GM18511 (cell line): ENCODE data around the gene XPNPEP1.

Experiments
- ATAC-seq: cut with Tn5 transposase; IDR thresholded peaks from one replicate; pipeline ENCODE4 v1.9.1; 2021; ENCODE audit warnings: mild to moderate bottlenecking, moderate library complexity; ENCODE audit not compliant: unreplicated experiment

Gene XPNPEP1

DNA sequence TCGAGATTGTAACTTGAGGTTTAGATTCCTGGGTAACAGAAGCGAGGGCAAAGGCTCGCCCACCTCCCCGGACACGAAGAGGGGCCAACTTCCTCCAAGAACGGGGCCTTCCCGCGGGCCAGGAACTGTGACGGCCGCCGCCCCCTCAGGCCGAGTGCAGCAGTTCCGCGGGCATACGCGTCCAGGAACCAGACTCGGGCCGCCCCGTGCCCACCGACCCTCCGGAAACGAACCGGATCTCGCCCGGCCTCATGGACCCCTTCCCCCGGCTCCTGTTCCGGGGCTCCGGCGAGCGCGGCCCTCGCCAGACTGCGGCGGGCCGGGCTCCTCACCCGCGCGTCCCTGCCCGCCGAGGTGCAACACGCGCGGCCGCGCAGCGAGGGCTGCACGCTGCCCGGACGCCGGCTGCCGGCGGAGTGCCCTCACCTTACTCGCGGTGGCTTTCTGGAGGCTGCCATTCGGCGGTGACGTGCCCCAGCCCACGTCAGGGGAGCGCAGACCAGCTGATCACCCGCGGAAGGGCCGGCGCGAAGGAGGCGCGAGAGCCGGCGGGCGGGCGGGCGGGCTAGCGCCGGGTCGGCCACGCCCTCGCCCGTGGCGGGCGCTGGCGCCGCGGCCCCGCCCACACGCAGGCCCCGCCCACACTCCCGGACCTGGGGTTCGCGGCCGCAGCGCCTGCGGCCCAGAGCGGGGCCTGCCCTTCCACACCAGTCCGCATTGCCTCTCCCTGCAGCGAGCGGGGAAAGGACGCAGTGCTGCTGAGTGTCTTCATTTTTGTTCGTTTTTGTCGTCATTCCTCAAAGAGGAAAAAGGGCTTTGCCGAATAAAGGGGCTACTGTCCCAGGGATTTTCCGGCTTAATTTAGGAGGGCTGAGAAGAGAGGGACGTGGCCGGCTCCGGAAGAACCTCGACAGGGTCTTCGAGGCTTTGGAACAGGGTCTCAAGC, at the start of gene XPNPEP1:
XPNPEP1 (minus strand) TSS at position 536 of the 946 bp plus-strand sequence; CDS start at position 458, 78 bp downstream.
- ATAC-seq: peak; percentile 94

DNA sequence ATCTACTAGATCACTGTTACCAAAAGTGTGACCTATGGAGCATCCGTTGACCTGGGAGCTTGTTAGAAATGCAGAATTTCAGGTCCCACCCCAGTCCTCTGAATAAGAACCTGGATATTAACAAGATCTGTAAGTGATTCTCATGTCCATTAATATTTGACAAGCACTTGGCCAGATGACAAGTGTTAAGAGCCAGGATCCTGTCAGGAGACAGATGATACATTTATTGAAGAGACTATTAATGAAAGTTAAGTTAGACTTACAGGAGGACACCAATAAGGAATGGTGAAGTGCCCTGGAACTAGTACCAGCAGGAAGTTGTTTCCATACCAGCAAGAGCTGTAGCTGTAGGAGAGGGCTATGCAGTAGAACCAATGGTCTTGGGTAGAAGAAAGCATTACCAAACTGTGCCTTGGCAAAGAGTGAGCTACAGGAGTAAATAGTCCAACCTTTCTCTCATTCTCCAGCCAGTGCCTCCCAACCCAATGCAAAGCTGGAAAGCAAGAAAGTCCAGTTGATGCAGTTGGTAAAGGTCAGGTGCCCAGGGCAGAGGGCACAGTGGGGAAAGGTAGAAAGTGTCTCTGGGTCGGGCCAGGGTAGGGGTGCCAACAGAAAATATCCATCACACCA, 49.2 kb upstream of the XPNPEP1 start:
- no peak for ATAC-seq

DNA sequence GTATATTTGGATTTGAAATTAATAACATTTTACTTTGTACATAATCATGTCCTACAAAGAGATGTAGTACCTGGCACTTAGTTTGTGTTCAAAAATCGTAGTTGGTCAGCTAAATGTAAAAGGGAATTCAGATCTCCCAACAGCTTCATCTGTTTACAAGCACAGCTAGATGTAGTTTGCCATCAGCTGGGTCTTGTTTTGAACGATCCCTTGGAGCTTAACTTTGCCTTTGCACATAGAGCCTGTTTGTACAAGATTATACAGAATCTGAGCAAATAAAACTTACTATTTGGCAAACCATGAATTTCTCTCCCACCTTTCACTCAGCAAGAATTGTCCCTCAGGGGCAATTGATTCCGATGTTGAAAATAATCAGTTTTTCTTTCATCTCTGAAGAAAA, 48.3 kb upstream of the XPNPEP1 start:
- no peak for ATAC-seq

DNA sequence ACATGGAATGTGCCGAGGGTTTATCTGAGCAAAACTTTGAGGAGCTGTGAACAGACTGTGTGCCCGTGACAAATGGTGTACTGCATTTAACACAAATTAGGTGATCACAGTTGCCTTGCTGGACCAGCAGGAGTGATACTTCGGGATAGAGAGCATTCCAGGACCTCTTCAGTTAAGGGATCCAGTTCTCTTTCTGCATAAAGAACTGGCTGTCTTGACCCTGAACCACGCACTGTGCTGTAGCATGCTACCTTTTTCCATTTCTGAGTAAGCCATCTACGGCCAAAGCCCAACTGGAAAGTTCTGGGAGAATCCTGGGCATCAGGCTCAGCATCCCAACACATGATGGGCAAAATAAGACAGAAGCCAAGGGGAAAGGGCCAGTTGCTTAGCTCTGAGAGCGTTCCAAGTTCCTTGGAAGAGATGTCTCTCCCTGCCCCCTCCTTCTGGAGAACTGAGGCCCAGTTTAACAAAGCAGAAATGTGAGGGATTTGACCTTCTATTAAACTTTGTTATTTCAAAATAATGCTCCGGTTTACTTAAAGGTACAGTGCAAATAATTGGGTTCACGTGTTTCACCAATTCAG, 46.5 kb upstream of the XPNPEP1 start:
- ATAC-seq: no peak

DNA sequence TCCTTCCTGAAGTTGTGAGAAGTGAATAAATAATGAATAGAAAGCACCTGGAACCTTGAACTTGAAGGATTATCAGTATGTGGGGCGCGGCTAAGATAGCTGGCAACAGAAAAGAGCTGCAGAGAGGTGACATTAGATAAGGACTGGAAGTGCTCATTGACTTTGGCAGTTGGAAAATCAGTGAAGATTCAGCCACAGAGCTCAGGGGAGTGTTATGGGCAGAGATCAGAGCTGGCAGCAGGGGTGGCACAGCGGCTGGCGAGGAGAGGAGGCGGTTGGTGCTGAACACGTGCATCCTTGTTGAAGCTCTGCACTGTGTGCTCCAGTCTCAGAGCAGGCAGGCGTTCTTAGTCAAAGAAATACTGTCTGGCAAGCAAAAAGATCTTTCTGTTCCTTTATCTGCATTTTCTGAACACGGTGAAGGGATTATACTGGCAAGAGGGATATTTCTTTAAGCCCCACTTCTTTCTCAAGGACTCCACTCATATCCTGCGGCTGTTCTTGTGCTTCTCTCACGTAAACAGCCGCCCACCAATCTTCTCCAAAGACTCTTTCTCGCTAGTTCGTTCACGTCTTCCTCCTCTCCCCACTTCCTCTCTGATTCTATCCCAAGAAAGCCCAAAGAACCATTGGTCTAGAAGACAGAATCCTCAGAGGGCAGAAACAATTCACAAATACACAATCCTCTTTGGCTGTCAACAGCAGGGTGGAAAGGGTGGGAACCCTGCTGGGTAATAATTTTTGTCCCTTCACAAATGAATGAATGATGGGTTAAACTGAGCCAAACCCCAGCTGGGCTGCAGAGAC, 45.8 kb upstream of the XPNPEP1 start:
- ATAC-seq: no peak

DNA sequence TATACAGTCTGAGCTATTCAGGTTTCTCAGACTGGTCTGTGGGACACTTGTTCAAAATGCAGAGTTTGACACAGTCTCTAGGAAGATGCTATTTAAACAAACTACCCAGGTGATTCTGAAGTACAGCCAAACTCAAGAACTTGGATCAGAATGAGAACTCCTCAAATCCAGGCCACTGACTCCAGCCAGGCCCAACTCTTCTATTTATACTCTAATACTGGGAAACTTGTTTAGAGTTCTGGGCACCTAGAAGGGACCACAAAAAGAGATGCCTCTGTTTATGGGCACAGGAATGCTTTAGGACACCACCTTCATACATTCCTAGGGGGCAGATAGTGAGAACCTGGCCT, 44.4 kb upstream of the XPNPEP1 start:
- ATAC-seq: no peak

DNA sequence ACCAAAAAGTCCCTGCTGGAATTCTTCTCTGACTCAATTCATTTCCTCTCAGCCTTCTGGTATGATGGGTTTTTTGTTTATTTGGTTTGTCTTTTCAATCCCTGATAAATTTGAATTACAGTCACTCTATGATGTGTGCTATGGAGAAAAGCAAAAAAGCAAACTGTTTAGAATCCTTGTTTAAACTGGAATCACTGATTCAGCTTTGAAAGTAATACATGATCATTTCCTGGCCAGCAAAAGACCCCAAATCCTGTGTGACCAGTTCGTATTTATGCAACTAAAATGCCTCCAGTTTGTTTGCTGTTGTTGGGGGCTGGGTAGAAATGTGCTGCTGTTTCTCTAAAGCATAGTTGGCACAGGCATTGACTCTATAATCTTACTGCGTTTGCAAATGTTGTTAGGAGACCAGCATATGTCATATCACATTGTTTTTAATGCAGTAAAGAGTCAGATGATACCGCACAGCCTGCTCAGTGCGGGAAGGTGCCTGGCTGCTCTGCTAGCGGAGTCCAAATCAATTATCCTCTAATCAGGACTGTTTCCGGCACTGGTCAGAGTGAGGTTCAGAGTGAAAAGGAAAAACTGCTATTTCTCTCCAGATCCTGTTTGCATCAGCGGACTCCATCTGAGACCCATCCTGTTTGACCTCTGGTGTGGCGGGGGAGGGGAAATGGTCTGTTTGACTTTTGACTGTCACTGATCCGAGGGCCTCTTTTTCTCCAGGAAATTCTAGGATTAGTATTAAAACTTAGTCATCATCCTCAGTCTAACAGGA, 43.8 kb upstream of the XPNPEP1 start:
- ATAC-seq: no peak

DNA sequence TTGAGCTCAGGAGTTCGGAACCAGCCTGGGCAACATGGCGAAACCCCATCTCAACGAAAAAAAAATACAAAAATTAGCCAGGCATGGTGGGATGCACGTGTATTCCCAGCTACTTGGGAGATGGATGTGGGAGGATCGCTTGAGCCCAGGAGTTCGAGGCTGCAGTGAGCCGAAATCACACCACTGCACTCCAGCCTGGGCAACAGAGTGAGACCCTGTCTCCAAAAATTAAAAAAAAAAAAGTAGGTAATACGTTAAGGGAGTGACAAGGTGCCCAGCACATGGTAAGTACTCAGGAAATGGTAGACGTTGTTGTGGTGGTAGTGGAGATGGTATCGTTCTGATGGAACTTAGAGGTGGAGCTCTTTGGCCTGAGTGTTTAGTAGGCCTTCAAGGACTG, 41.0 kb upstream of the XPNPEP1 start:
- no peak for ATAC-seq

DNA sequence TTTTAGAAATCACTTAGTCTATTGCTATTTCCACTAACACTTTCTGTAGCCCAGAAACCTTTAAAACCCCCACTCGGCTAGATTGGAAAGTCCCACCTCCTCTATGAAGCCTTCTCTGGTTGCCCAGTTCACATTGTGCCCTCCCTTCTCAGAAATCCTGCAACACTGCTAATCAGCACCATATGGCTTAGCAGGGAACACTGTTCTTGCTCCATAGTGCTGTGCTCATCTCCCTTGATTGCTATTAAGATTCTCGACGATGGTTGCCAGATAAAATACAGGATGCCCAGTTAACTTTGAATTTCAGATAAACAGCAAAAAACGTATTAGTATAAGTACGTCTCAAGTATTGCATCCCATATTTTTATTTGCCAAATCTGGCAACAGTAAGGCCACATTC, 40.1 kb upstream of the XPNPEP1 start:
- ATAC-seq: no peak

DNA sequence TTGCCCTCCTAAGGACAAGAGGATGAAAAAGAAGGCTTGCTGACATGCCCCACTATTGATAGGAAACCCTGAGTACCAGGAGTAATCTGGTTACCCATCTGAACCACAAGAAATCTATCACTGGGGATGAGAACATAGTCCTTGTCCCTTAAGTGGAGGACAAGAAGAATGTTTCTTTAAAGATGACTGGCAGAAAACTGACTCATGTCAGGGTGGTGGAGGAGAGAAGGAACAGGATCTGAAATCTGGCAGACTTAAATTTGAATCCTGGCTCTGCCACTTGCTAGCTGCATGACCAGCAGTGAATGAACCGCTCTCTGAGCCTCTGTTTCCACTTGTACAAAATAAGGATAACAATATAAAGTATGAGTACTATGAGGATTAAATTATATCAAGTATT, 38.9 kb upstream of the XPNPEP1 start:
- ATAC-seq: no peak

DNA sequence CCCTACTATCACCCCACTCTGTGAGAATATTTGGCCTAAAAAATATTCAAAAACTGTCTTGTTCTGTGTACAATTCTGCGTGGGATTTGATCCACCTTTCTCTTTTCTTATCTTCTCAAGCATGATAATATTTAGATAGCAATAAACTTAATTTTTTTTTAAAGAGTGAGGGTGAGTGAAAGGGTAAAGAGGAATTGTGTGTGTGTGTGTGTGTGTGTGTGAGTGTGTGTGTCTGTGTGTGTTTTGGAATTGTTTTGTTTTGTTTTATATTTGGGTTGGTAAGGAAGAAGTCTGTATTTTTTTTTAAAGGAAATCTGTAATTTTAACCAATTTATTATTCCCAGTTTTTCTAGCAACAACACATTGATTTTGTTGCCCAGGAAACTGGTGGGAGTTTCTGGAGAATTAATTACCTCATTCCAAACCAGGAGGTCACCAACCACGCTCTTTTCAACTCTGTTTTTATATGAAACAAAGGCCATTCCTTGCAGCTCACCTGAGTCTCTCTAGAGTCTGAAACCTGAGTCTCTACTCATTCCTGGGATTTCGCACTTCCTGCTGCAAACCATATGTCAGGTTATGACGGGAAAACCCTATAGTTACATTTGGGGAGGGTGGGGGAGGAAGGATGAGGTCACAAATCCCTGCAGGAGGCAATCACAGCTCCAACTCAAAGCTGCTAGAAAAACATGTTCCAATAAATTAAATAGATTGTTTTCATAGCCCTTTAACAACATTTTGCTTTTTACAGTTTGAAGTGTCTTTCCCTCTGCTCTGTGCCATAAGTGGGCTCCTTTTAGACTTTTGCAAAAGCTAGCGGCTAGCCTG, 38.1 kb upstream of the XPNPEP1 start:
- ATAC-seq: no peak

DNA sequence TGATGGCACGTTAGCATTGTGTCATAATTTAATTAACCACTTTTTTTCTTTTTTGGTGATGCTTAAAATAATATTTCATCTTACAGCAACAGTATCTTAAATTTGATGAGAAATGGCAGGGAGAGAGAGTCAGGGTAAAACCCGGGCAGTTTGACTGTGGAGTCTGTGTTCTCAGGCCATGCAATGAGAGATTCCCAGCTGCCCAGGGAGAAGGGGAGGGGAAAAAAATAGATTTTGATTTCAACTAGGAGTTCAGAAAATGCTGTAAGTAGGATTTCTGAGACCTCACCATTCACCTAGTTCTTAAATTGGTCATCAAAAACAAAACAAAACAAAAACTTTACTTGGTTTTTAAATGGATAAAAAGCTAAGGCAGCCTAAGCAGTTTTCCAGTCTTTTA, 37.4 kb upstream of the XPNPEP1 start:
- no peak for ATAC-seq

DNA sequence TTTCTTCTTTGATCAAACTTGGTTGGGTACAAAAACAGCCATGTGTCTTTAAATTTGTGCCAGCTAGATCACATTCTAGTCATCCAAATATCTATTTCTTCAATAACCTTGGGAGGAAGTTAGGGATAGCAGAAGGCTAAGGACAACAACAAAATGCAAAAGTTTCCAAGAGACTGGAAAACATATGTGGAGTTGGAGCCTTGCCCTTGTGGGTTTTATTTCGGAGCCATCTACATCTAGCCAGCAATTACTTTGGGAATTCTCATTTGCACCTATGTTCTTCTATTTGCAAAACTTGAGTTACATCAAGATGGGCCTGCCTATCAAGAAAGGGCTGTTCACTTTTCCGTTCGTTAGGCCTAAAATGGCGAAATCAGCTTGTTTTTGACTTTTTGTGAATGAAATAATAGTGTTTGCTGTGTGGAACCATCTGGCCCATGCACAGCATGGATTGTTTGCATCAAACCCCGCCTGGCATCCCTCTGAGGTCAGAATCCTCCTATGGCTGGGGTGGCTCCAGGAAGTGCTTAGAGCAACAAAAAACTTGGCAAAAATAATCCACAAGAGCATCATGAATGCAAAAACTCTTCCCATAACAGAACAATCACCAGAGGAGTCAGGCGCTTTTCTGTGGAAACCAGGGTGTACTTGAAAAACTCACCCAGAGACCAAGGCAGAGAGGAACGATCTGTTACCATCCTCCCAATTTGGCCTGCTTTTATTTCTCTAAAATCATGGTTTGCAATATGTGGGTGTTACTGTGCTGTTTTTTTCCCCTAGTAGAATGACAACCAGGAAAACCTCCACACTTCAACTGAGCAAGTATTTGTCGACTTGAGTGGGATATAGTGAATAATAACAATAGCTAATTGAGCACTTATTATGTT, 36.2 kb upstream of the XPNPEP1 start:
- ATAC-seq: no peak

DNA sequence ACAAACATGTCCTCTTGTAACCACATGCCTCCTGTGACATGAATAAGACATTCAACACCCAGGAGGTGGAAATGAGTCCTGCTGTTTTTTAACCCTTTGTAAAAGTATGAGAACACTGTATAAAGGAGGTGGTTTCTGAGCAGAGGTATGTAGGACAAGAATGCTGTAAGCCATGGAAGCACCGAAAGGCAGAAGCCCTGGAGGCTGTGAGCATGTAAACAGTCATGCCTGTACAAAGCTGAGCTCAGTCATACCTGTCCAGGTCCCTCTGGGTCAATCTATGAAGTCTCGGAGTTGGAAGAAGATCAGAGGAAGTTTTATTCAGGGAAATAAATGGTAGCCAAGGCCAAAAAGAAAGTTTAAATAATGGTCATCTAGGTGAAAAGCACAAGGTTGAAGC, 34.7 kb upstream of the XPNPEP1 start:
- ATAC-seq: no peak

DNA sequence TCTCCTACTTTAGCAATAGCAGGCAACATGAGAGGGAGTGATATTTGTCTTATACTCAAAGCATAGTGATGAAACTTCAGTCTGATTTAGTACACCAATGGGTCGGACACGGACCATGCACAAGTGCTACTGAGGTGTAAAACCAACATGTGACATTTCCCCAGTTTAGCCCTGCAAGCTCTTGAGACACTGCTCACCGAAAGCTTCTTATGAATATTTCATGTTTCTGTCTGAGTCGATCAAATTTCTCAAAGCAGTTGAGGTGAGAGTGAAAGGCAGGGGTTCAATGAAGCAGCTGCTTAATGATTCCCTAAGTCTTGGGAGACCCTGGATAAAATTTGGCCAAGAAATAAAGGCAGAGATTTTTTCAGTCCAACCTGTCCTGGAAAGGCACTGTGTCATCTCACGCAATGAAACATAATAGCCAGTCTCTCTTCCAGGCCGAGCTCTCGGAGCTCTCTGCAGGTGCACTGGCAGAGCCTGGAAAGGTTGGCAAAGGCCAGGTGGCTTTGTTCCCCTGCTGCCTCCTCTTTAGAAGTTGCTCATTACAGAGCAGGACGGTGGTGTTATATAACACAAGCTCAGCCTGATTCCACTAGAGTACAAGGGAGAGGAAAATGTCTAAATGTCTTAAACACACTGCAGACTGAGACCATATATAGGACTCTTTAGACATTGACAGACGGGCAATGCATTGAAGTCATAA, 33.9 kb upstream of the XPNPEP1 start:
- ATAC-seq: peak; percentile 96

DNA sequence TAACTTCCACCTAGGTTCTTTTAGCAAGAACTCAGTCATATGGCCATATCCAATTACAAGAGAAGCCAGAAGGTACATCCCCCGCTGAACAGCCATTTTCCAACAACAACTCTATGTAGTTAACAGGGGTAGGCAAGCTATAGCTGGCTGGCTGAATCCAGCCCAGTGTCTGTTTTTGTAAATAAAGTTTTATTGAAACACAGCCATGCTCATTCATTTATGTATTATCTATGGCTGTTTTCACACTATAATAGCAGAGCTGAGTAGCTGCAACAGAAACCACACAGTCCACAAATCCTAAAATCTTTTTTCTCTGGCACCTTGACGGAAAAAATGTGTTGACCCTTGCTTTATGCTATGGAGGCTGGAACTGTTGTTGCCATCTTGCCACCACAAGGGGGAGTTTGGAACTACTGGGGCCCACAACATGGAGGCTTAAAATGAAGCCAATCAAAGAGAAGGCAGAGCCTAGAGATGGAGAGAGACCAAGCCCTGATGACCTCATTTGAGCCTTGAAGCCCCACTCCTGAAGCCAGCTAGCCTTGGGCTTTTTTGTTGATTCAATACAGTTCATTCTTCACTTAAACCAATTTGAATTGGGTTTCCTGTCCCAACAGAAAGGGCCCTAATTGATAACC, 33.3 kb upstream of the XPNPEP1 start:
- ATAC-seq: peak; percentile 82

DNA sequence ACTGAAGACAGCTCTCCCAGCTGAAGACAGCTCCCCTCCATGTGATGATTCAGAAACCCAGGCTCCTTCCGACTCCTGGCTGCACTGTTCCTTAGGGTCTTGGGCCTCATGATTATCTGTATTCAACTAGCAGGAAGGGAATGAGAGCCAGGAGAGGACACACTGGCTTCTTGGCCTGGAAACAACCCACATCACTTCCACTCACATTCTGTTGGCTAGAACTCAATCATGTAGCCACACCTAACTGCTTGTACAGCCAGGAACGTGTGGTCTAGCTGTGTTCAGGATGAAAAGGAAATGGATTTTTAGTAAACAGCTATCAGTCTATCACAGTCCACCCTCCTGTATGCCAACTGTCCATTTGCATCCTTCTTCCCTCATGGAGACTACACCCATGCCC, 30.5 kb upstream of the XPNPEP1 start:
- no peak for ATAC-seq
